ENCODE results near the gene TXN. TPM values are rescaled to one million over a fixed set of nuclear protein-coding genes. Genes with fewer than 3 reads are reported as not detected.

Gene TXN
- 100 to 1,000 TPM in 4 of 5 donors, 10 to 100 TPM in 1; 89.3 to 182 (median 149) TPM for total RNA-seq
- 100 to 1,000 TPM; 382 to 786 (median 473) TPM for polyA plus RNA-seq
- long read RNA-seq, donor 1, transcript TXN-202 (5 exons, 869 nt), result major isoform, 76 of 77 reads
- long read RNA-seq, donor 1, partial matches to known transcripts, result 0 of 77 reads
- long read RNA-seq, donor 1, other reads (novel, unspliced or antisense), result 0 of 77 reads
- long read RNA-seq, donor 2, transcript TXN-202 (5 exons, 869 nt), result major isoform, 121 of 143 reads
- long read RNA-seq, donor 2, partial matches to known transcripts, result 21 of 143 reads
- long read RNA-seq, donor 2, other reads (novel, unspliced or antisense), result 0 of 143 reads
- long read RNA-seq, donor 3, transcript TXN-202 (5 exons, 869 nt), result major isoform, 135 of 142 reads
- long read RNA-seq, donor 3, partial matches to known transcripts, result 6 of 142 reads
- long read RNA-seq, donor 3, other reads (novel, unspliced or antisense), result 0 of 142 reads
- long read RNA-seq, donor 4, transcript TXN-202 (5 exons, 869 nt), result major isoform, 16 of 16 reads
- long read RNA-seq, donor 4, partial matches to known transcripts, result 0 of 16 reads
- long read RNA-seq, donor 4, other reads (novel, unspliced or antisense), result 0 of 16 reads
- long read RNA-seq, donor 5, transcript TXN-202 (5 exons, 869 nt), result major isoform, 201 of 231 reads
- long read RNA-seq, donor 5, partial matches to known transcripts, result 30 of 231 reads
- long read RNA-seq, donor 5, other reads (novel, unspliced or antisense), result 0 of 231 reads
- long read RNA-seq, donor 6, transcript TXN-203 (2 exons, 540 nt), result minor isoform, 7 of 544 reads
- long read RNA-seq, donor 6, transcript TXN-202 (5 exons, 869 nt), result major isoform, 451 of 544 reads
- long read RNA-seq, donor 6, partial matches to known transcripts, result 74 of 544 reads
- long read RNA-seq, donor 6, other reads (novel, unspliced or antisense), result 12 of 544 reads
- long read RNA-seq, donor 7, transcript TXN-202 (5 exons, 869 nt), result major isoform, 218 of 254 reads
- long read RNA-seq, donor 7, partial matches to known transcripts, result 28 of 254 reads
- long read RNA-seq, donor 7, other reads (novel, unspliced or antisense), result 5 of 254 reads
- long read RNA-seq, donor 8, transcript TXN-202 (5 exons, 869 nt), result major isoform, 244 of 275 reads
- long read RNA-seq, donor 8, partial matches to known transcripts, result 28 of 275 reads
- long read RNA-seq, donor 8, other reads (novel, unspliced or antisense), result 0 of 275 reads
- long read RNA-seq, donor 9, transcript TXN-202 (5 exons, 869 nt), result major isoform, 281 of 381 reads
- long read RNA-seq, donor 9, transcript TXN-203 (2 exons, 540 nt), result minor isoform, 6 of 381 reads
- long read RNA-seq, donor 9, partial matches to known transcripts, result 93 of 381 reads
- long read RNA-seq, donor 9, other reads (novel, unspliced or antisense), result 0 of 381 reads
- long read RNA-seq, donor 10, transcript TXN-202 (5 exons, 869 nt), result major isoform, 102 of 116 reads
- long read RNA-seq, donor 10, partial matches to known transcripts, result 14 of 116 reads
- long read RNA-seq, donor 10, other reads (novel, unspliced or antisense), result 0 of 116 reads

- peak; percentile 93 to 97 for DNase-seq
- H3K27ac ChIP-seq, result peak within 1 kb of the TSS; percentile 90 to 97 (median 96)
- H3K27me3 ChIP-seq, result no peaks in the 10 kb centered on the region
- WGBS, 5 donors, result 0% methylated on average over 21 to 65 of the region's 65 CpGs
- no peak for TF ChIP-seq CTCF (IDR thresholded peaks at IDR 0.05)
- TF ChIP-seq POLR2A (IDR thresholded peaks at IDR 0.05), result peak in 2 of 4 donors; percentile 36 to 37
- TF ChIP-seq POLR2AphosphoS5 (IDR thresholded peaks at IDR 0.05), result peak; percentile 49 to 96 (median 87)
- TF ChIP-seq EP300 (IDR thresholded peaks at IDR 0.05), result peak; percentile 79
- H3K9me3 ChIP-seq, result no peaks in the 10 kb centered on the region
- H3K4me3 ChIP-seq, result peak within 1 kb of the TSS; percentile 78 to 92 (median 90)
- no peaks in the 10 kb centered on the region for H3K36me3 ChIP-seq
- H3K4me1 ChIP-seq, result peaks cover 10 to 51% (median 33%) of the 10 kb centered on the region in 4 donors
- intact Hi-C loops (cut with DNase I; ENCODE audit: low total_unique reads), result no loop called here
Measured at GRCh38 chr9:110256380-110257096, at the start of gene TXN. TXN (minus strand) TSS chr9:110256507; CDS start chr9:110256435, 72 bp downstream.

- Histone ChIP-seq H3K27ac (no peak overlapping the region), H3K4me1 (peaks cover 0 to 5% (median 0%) of the 10 kb centered on the region in 4 donors), H3K4me3 (no peak overlapping the region), H3K9me3 (no peaks in the 10 kb centered on the region), H3K27me3 (no peaks in the 10 kb centered on the region), H3K36me3 (no peaks in the 10 kb centered on the region)
- DNase-seq, result no peak
- intact Hi-C loops (cut with DNase I; ENCODE audit: low total_unique reads), result no loop called here
- 59 to 78% (median 69%) methylated on average over 1 of the region's 1 CpG for WGBS, 5 donors
- no peak for TF ChIP-seq POLR2A (IDR thresholded peaks at IDR 0.05)
- no peak for TF ChIP-seq POLR2AphosphoS5 (IDR thresholded peaks at IDR 0.05)
- TF ChIP-seq CTCF (IDR thresholded peaks at IDR 0.05), result no peak
- no peak for TF ChIP-seq EP300 (IDR thresholded peaks at IDR 0.05)
Measured at GRCh38 chr9:110303133-110303532, 46.8 kb upstream of the TXN start.

- H3K27ac ChIP-seq, result no peak overlapping the region
- no peaks in the 10 kb centered on the region for H3K4me1 ChIP-seq
- WGBS, 5 donors, result 50 to 62% (median 51%) methylated on average over 2 of the region's 2 CpGs
- no peaks in the 10 kb centered on the region for H3K36me3 ChIP-seq
- intact Hi-C loops (cut with DNase I; ENCODE audit: low total_unique reads), result no loop called here
- no peaks in the 10 kb centered on the region for H3K9me3 ChIP-seq
- TF ChIP-seq EP300 (IDR thresholded peaks at IDR 0.05) (no peak), POLR2A (IDR thresholded peaks at IDR 0.05) (no peak), CTCF (IDR thresholded peaks at IDR 0.05) (no peak)
- no peaks in the 10 kb centered on the region for H3K27me3 ChIP-seq
- no peak overlapping the region for H3K4me3 ChIP-seq
- no peak for DNase-seq
Measured at GRCh38 chr9:110298043-110298605, 41.8 kb upstream of the TXN start.

All from stomach (tissue), 19 donors.